HG02943 (cell line): Measurements from ENCODE around the gene HAPLN3.

Experiments used
- ATAC-seq: cut with Tn5 transposase; IDR thresholded peaks from one replicate; pipeline ENCODE4 v1.9.1; 2021; ENCODE audit warnings: mild to moderate bottlenecking, low read depth, moderate library complexity; ENCODE audit not compliant: unreplicated experiment

Gene HAPLN3

DNA sequence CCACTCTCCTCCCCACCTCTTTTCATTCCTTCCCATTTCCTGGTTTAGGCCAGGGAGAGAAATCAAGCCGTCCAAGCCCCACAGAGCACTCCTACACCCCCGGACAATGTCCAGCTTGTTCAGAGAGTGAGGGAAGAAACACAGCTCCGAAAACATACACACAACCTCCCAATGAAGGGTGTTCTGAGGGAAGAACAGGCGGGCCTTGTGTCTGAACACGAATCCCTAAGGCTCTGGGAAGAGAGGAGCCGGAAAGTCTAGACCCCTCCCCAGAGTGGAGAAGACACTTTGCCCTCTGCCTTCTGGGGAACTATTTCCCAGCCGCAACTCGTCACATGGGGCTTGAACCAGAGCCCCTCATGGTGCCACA, 61.6 kb downstream of the HAPLN3 start:
- no peak for ATAC-seq

DNA sequence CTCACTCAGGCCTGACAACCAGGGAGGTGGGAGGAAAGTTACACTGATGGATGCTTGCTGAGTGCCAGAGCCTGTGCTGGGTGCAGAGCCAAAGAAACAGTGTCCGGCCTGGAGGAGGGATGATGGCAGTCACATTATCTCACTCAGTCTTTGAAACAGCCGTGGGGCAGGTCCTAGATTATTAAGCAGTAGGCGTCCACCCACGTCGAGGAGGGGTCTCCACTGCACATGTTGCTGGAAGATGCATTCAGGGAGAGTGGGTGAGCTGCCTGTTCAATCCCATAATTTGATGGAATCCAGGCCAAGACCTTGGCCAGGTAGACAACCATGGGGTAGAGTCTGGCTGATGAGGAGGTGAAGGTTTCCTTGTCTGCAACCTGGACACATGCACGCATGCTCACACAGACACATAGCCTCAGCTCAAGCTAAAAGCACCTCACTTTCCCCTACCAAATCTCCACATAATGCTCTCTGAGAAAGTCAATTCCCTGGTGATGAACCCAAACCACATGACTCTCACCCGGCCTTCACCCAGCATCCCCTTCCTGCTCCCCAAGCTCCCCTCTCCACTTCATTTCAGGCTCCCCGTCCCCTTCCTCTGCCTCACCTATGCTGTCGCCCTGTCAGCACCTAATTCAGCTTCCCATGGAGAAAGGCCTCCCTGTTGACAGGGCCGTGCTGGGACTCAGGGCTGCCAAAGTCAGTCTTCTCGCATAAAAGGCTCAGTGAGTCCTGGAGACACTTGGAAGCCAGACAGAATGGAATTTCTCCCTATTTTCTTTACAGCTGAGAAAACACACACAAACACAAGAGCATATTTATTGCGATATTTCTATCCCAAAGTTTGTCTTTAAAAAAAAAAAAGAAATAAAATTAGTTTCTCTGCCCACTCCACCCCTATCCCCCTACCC, 62.3 kb downstream of the HAPLN3 start:
- no peak for ATAC-seq

GRCh38 chr15:88830016-88830415, 65.3 kb downstream of the HAPLN3 start:
- no peak for ATAC-seq

DNA sequence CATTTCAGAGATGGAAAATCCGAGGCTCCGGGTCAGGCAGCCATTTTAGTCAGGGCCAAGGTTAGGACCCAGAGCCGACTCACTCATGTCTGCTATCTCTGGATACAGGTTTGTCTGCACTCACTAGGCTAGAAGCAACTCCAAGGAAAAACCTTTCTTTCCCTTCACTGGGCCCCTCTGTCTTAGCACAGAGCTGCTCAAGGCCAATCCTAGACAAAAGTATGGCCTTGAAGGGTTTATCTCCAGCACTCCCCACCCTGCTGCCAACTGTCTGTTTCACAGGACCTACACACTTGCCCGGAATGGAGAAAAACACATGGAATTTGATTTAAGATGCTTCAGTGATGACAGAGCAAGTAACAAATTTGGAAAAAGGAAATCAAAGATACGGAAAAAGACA, 66.6 kb downstream of the HAPLN3 start:
- no peak for ATAC-seq
